GM18511 (cell line): ENCODE measurements around the gene PRKN.

Experiments used
- ATAC-seq: cut with Tn5 transposase; IDR thresholded peaks from one replicate; pipeline ENCODE4 v1.9.1; 2021; ENCODE audit warnings: mild to moderate bottlenecking, moderate library complexity; ENCODE audit not compliant: unreplicated experiment

Gene PRKN

DNA sequence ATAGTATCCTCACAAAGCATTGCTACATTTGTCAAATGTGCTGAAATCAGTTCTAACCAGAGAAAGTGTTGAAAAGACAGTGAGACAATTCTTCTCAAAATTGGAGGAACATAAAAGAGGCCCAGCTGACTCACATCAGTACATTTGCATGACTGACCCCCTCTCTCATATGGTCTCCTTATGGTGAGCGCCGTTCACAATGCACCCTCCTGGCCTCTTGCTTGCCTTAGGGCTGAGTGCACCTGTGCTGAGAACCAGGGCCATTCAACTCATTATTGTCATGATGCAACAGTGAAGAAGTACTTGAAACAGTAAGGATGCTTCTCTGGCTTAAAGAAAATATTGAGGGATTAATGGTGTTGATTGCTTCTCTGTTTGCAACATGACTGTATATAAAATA, 1078.5 kb downstream of the PRKN start:
- no peak for ATAC-seq

- no peak for ATAC-seq
These were observed 1080.3 kb downstream of the PRKN start for GRCh38 chr6:161647234-161647633.

DNA sequence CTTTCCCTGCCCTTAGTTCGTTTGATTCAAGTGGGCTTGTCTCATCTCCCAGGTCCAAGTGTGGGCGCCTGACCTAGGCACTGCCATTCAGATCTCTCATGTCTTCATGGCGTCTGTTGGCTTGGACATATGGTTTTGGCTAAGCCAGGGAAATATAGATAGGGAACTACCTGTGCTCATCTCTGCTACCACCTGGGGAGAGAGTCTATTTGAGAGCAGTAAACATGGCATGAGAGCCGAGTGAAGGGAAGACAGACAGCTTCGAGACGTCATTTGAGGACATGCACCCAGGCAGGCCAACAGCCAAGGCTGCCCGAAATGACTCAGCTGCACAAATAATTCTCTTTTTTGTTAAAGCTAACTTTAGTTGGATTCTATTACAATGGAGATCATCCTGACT, 1083.0 kb downstream of the PRKN start:
- no peak for ATAC-seq

GRCh38 chr6:161641175-161641574, 1086.4 kb downstream of the PRKN start:
- no peak for ATAC-seq

GRCh38 chr6:161639772-161640171, 1087.8 kb downstream of the PRKN start:
- no peak for ATAC-seq

DNA sequence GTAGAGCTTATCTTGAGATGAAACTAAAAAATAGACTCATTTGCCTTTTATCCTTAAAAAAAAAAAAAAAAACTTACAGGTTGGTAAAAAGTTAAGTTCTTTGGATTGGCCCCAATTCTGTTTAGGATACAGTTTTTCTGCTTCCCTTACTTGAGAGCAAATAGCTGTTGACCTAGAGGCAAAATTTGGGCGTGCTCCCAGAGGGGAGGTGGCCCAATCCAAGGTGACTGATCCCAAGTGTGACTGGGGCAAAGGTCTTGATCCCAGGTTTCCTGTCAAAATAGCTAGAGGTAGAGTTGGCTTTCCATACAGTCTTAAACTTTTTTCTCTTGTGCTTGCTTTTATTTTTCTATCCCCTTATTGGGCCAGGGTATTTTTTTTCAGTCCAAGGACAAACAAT, 1089.9 kb downstream of the PRKN start:
- ATAC-seq: no peak

- ATAC-seq: no peak
These were observed 1090.6 kb downstream of the PRKN start for GRCh38 chr6:161636882-161637430.

DNA sequence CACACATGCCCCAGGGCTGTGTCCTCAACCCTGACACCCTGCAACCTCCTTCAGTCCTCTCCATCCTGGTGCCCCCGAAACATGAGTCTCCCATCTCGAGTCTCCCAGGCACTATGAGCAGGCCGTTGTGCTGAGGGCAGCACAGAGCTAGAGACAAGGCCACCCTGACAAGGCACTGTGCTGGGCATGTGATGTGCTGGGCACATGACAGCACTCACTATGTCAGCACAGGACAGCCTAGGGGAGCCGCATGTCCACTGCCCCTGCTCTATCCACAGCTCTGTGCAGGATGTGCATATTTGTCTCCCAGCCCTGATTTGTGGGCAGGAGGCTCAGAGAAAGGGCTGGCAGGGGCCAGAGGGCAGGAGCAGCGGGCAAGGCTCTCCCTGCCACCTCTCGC, 1091.6 kb downstream of the PRKN start:
- no peak for ATAC-seq

GRCh38 chr6:161634916-161635315, 1092.7 kb downstream of the PRKN start:
- ATAC-seq: no peak

DNA sequence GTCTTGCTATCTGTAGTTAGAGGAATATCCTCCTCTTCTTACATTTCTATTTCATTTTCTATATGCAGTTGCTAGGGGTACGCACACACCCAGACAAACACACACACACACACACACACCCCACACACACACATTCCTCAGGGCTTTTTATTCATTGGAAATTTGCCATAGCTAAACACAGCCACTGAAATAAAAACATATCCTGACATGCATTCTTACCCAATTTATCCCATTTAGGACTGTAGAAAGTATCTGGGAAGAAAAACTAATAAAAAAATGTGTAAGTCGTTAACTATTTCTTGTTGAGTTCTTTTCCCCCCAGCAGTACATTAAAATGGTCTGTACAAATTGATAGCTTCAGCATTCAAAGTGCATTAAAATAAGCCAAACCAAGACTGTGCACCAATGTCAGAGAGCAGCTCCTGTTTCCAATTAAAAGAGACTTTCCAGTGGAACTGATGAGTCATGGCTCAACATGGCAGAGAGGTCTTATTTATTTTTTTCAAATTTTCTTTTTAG, 1095.8 kb downstream of the PRKN start:
- ATAC-seq: no peak

DNA sequence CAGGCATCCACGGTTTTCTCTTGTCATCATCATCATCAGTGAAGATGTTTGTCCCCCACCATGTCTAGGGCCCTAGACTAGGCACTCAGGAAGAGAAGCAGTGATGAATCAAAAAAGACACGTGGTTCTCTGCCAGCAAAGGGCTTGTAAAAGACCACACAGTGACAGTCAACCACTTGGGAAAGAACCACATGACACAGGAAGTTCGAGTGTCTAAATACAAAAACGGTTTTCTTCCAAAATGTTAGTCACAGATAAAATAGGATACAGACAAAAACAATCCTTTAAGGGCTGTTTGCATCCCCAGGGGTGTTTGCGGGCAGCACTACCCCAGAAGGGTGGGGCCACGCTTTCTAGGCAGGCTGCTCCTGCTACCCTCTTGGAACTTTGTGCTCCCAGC, 1096.9 kb downstream of the PRKN start:
- ATAC-seq: no peak

DNA sequence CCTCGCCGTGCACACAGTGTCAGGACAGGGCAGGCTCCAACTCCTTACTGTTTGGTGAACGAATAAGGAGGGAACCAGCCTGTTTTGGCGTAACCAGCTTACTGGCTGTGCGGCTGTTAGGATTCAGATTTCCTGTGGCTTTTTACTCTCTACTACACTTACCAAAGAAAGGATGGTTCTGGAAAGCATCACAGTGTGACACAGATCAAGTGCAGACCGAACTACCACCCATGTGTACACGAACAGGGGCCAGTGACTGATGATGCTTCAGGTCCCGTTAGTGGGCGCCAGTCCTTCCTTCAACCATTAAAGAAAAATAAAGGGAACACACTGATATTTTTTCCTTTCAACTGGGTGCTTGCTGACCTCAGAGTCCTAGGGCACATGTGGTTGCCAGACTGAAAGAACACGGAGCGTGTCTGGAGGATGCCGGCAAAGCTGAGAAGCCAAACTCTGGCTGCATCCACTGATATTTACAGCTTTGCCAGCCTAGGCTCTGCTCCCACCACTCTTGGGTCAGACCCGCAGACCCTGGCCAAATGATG, 1101.4 kb downstream of the PRKN start:
- no peak for ATAC-seq

DNA sequence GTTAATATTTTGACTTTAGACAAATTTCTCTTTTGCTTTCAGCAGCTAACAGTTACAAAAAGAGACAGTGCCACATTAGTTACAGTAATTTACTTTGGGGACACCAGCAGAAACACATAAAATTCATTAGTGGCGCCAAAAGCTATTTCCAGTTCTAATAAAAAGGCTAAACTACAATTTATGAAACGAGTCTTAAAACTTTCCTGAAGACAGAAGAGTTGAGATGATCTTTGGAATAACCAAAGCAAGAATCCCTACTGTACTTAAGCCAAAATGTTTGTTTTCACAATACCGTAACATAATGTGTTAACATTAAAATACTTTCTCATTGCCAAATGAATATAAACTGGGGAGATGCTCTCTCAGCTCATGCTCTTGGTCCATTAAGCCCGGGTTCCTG, 1103.5 kb downstream of the PRKN start:
- no peak for ATAC-seq

DNA sequence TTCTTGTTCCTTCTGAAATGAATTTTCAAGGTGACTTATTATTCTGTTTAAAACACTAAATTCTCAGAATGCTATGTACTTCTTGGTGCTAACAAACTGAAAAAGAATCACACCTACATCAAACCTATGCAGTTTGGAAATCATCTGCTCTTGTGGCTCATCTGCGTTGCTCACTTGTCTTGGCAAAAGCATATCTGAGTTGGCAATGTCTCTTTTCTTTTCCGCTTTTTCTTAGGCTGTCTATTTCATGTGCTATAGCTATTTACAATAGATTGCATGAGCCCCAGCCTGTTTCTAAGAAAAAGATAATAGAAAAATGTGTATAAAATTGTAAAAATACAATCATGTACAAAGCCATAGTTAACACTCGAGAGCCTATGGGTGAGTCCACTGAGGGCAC, 1104.8 kb downstream of the PRKN start:
- ATAC-seq: no peak

GRCh38 chr6:161618831-161619454, 1108.6 kb downstream of the PRKN start:
- no peak for ATAC-seq

- ATAC-seq: no peak
These were observed 1113.9 kb downstream of the PRKN start for GRCh38 chr6:161613711-161614110.

DNA sequence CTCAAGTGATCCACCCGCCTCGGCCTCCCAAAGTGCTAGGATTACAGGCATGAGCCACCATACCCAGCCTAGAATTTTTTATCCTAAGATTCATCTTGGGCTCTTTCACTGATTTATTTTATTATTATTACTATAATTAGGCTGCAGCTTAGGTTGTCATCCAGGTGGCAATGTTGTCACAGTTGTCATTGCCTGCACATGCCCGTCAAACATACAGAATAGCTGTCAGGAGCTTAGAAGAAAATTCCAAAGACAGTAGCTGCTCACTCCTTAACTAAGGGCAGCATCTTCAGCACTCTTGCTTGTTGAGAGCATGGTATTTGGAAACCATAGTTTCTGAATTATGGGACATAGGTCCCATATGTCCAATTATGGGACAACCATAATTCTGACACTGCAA, 1118.8 kb downstream of the PRKN start:
- no peak for ATAC-seq

GRCh38 chr6:161607696-161608297, 1119.8 kb downstream of the PRKN start:
- ATAC-seq: no peak

DNA sequence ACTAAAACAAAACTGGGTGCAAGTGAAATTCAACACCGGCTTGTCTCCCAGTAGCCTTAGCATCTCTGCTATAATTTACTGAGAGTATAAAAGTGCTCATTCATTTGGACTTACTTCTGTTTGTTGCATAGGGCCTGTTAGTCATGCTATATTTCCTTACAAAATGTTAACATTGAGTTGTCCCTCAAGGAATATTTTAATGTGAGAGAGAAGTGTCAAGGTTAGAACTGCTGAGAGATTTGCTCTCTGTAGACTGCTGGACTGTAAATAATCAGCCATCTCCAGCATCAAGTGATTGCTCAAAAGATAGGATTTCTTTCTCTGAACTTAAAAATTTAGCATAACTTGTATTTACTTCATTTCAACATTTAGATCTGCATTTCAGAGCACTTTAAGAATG, 1125.2 kb downstream of the PRKN start:
- ATAC-seq: no peak

GRCh38 chr6:161598896-161599295, 1128.7 kb downstream of the PRKN start:
- ATAC-seq: no peak

GRCh38 chr6:161596807-161597520, 1130.6 kb downstream of the PRKN start:
- no peak for ATAC-seq

- no peak for ATAC-seq
These were observed 1133.2 kb downstream of the PRKN start for GRCh38 chr6:161594412-161594811.
